Measurements from ENCODE around the gene CXCL5. TPM values are rescaled to one million over a fixed set of nuclear protein-coding genes. Genes with fewer than 3 reads are reported as not detected.

The CXCL5 gene
- total RNA-seq, 6 experiments from 2014 or later, result 0.10 to 1.00 (median 0.19) TPM; not detected in 3

- DNase-seq, result no peak
- intact Hi-C loops (cut with DNase I), result no loop called here
- H3K4me1 ChIP-seq, result no peaks in the 10 kb centered on the region
- H3K36me3 ChIP-seq, result no peaks in the 10 kb centered on the region
- H3K4me3 ChIP-seq, result no peak overlapping the region
- H3K27me3 ChIP-seq, result no peaks in the 10 kb centered on the region
- ATAC-seq, result no peak
- TF ChIP-seq CTCF (IDR thresholded peaks at IDR 0.05) (no peak), POLR2A (IDR thresholded peaks at IDR 0.05) (no peak)
- no peaks in the 10 kb centered on the region for H3K9me3 ChIP-seq
- no peak overlapping the region for H3K27ac ChIP-seq
Observed at GRCh38 chr4:74032064-74032463, 33.6 kb upstream of the CXCL5 start.

GRCh38 chr4:74031576-74031975, 33.1 kb upstream of the CXCL5 start:
- Histone ChIP-seq H3K4me1 (no peaks in the 10 kb centered on the region), H3K9me3 (no peaks in the 10 kb centered on the region), H3K4me3 (no peak overlapping the region), H3K36me3 (no peaks in the 10 kb centered on the region), H3K27me3 (no peaks in the 10 kb centered on the region), H3K27ac (no peak overlapping the region)
- ATAC-seq, result no peak
- DNase-seq, result no peak
- TF ChIP-seq POLR2A (IDR thresholded peaks at IDR 0.05) (no peak), CTCF (IDR thresholded peaks at IDR 0.05) (no peak)
- intact Hi-C loops (cut with DNase I), result no loop called here

GRCh38 chr4:74030285-74030684, 31.8 kb upstream of the CXCL5 start:
- H3K4me1 ChIP-seq, result no peaks in the 10 kb centered on the region
- DNase-seq, result no peak
- no peaks in the 10 kb centered on the region for H3K27me3 ChIP-seq
- intact Hi-C loops (cut with DNase I), result no loop called here
- no peak overlapping the region for H3K27ac ChIP-seq
- no peak for ATAC-seq
- H3K9me3 ChIP-seq, result no peaks in the 10 kb centered on the region
- TF ChIP-seq POLR2A (IDR thresholded peaks at IDR 0.05), result no peak
- TF ChIP-seq CTCF (IDR thresholded peaks at IDR 0.05), result no peak
- no peak overlapping the region for H3K4me3 ChIP-seq
- no peaks in the 10 kb centered on the region for H3K36me3 ChIP-seq

- H3K9me3 ChIP-seq, result no peaks in the 10 kb centered on the region
- 38% methylated on average over 1 of the region's 1 CpG for WGBS (ENCODE audit: insufficient coverage, low coverage, low lambda C conversion rate, missing lambda C conversion rate)
- H3K36me3 ChIP-seq, result no peaks in the 10 kb centered on the region
- H3K4me3 ChIP-seq, result no peak overlapping the region
- TF ChIP-seq POLR2A (IDR thresholded peaks at IDR 0.05) (no peak), CTCF (IDR thresholded peaks at IDR 0.05) (no peak)
- ATAC-seq (no peak), DNase-seq (no peak)
- intact Hi-C loops (cut with DNase I), result no loop called here
- no peaks in the 10 kb centered on the region for H3K27me3 ChIP-seq
- H3K4me1 ChIP-seq, result no peaks in the 10 kb centered on the region
- no peak overlapping the region for H3K27ac ChIP-seq
Observed at GRCh38 chr4:74028504-74028903, 30.0 kb upstream of the CXCL5 start.

- intact Hi-C loops (cut with DNase I), result no loop called here
- no peaks in the 10 kb centered on the region for H3K4me1 ChIP-seq
- WGBS (ENCODE audit: insufficient coverage, low coverage, low lambda C conversion rate, missing lambda C conversion rate), result 88% methylated on average over 2 of the region's 2 CpGs
- H3K27me3 ChIP-seq, result no peaks in the 10 kb centered on the region
- no peak overlapping the region for H3K4me3 ChIP-seq
- TF ChIP-seq CTCF (IDR thresholded peaks at IDR 0.05) (no peak), POLR2A (IDR thresholded peaks at IDR 0.05) (no peak)
- no peak overlapping the region for H3K27ac ChIP-seq
- H3K9me3 ChIP-seq, result no peaks in the 10 kb centered on the region
- H3K36me3 ChIP-seq, result no peaks in the 10 kb centered on the region
- no peak for ATAC-seq
- no peak for DNase-seq
Observed at GRCh38 chr4:74023709-74024108, 25.2 kb upstream of the CXCL5 start.
